ENCODE measurements around the gene CMTM6. TPM values are rescaled to one million over a fixed set of nuclear protein-coding genes. Genes with fewer than 3 reads are reported as not detected.
"Not testable (repeated sequence)": the region's sequence is repeated elsewhere in the genome, so short reads cannot be mapped to it uniquely, and the experiment has no call there.

Gene CMTM6
- total RNA-seq, 2 donors from 2014 or later = 20.2 to 40.9 TPM

GRCh38 chr3:32525720-32526119, 23.1 kb upstream of the CMTM6 start:
- Histone ChIP-seq H3K4me1 (no peaks in the 10 kb centered on the region), H3K4me3 (no peak overlapping the region), H3K27ac (no peak overlapping the region), H3K9me3 (no peaks in the 10 kb centered on the region), H3K27me3 (no peaks in the 10 kb centered on the region), H3K36me3 (replicated peaks in 1 of 2; ENCODE audit: insufficient read depth in 1 of 2, low read depth in 2 of 2) (peaks cover 0 to 16% of the 10 kb centered on the region in 2 donors)
- DNase-seq (no peak), ATAC-seq (no peak)
- intact Hi-C loops (cut with DNase I) = no loop called here
- TF ChIP-seq CTCF (IDR thresholded peaks at IDR 0.05) (no peak), POLR2A (IDR thresholded peaks at IDR 0.05) (no peak)

DNA sequence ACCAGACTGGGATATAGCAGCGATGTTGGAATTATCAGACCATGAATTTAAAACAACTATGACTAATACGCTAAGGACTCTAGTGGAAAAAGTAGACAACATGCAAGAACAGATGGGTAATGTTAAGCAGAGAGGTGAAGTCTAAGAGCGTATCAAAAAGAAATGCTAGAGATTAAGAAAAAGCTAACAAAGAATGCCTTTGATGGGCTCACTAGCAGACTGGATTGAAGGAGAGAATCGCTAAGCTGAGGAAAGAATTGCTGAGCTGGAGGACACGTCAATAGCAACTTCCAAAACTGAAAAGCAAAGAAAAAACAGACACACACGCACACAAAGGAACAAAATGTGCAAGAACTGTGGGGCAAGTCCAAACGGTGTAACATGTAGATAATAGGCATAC, 20.0 kb upstream of the CMTM6 start:
- TF ChIP-seq POLR2A (IDR thresholded peaks at IDR 0.05) = no peak
- no peak for TF ChIP-seq CTCF (IDR thresholded peaks at IDR 0.05)
- no peaks in the 10 kb centered on the region for H3K4me1 ChIP-seq
- DNase-seq = no peak
- H3K27ac ChIP-seq = no peak overlapping the region
- peaks cover 0 to 8% of the 10 kb centered on the region in 2 donors for H3K36me3 ChIP-seq (replicated peaks in 1 of 2; ENCODE audit: insufficient read depth in 1 of 2, low read depth in 2 of 2)
- intact Hi-C loops (cut with DNase I) = no loop called here
- H3K4me3 ChIP-seq = no peak overlapping the region
- no peak for ATAC-seq
- 77 to 81% methylated on average over 7 of the region's 7 CpGs for WGBS, 2 donors
- H3K9me3 ChIP-seq = no peaks in the 10 kb centered on the region
- no peaks in the 10 kb centered on the region for H3K27me3 ChIP-seq

GRCh38 chr3:32518921-32519320, 16.3 kb upstream of the CMTM6 start:
- H3K36me3 ChIP-seq (replicated peaks in 1 of 2; ENCODE audit: insufficient read depth in 1 of 2, low read depth in 2 of 2); H3K9me3 ChIP-seq; ATAC-seq; H3K27me3 ChIP-seq; DNase-seq; H3K4me1 ChIP-seq; intact Hi-C loops (cut with DNase I); H3K27ac ChIP-seq; H3K4me3 ChIP-seq: not testable (repeated sequence)
- 92 to 100% methylated on average over 5 of the region's 5 CpGs for WGBS, 2 donors

GRCh38 chr3:32516751-32517150, 14.1 kb upstream of the CMTM6 start:
- WGBS, 2 donors = 80 to 83% methylated on average over 9 of the region's 9 CpGs
- H3K9me3 ChIP-seq; ATAC-seq; intact Hi-C loops (cut with DNase I); H3K4me1 ChIP-seq; H3K27me3 ChIP-seq; H3K36me3 ChIP-seq (replicated peaks in 1 of 2; ENCODE audit: insufficient read depth in 1 of 2, low read depth in 2 of 2); DNase-seq; H3K4me3 ChIP-seq: not testable (repeated sequence)
- H3K27ac ChIP-seq = peak overlapping the region in 1 of 4 donors; percentile 53

GRCh38 chr3:32511005-32511404, 8.4 kb upstream of the CMTM6 start:
- Histone ChIP-seq H3K27me3 (no peaks in the 10 kb centered on the region), H3K36me3 (replicated peaks in 1 of 2; ENCODE audit: insufficient read depth in 1 of 2, low read depth in 2 of 2) (no peaks in the 10 kb centered on the region), H3K4me3 (no peak overlapping the region), H3K27ac (no peak overlapping the region), H3K9me3 (no peaks in the 10 kb centered on the region), H3K4me1 (no peaks in the 10 kb centered on the region)
- intact Hi-C loops (cut with DNase I) = loop anchor here (5.0 kb wide), 1 partner anchor 151 kb away; no protein-coding TSS in a partner anchor
- 56 to 68% methylated on average over 2 of the region's 2 CpGs for WGBS, 2 donors
- TF ChIP-seq CTCF (IDR thresholded peaks at IDR 0.05) = no peak
- TF ChIP-seq POLR2A (IDR thresholded peaks at IDR 0.05) = no peak
- DNase-seq = no peak
- no peak for ATAC-seq

- H3K4me1 ChIP-seq = no peaks in the 10 kb centered on the region
- intact Hi-C loops (cut with DNase I) = loop anchor here (5.0 kb wide), 1 partner anchor 152 kb away; no protein-coding TSS in a partner anchor
- DNase-seq (peak; percentile 61 to 80 (median 72)), ATAC-seq (peak; percentile 80)
- no peaks in the 10 kb centered on the region for H3K27me3 ChIP-seq
- no peak overlapping the region for H3K4me3 ChIP-seq
- no peak overlapping the region for H3K27ac ChIP-seq
- H3K9me3 ChIP-seq = no peaks in the 10 kb centered on the region
- no peaks in the 10 kb centered on the region for H3K36me3 ChIP-seq (replicated peaks in 1 of 2; ENCODE audit: insufficient read depth in 1 of 2, low read depth in 2 of 2)
- 31 to 35% methylated on average over 3 of the region's 3 CpGs for WGBS, 2 donors
- TF ChIP-seq POLR2A (IDR thresholded peaks at IDR 0.05) = no peak
- peak; percentile 39 to 93 (median 84) for TF ChIP-seq CTCF (IDR thresholded peaks at IDR 0.05)
Measured at GRCh38 chr3:32510075-32510724, 7.5 kb upstream of the CMTM6 start.
